RWPE2 (cell line): ENCODE data around the gene RBMX.
"Not testable (repeated sequence)": the region's sequence is repeated elsewhere in the genome, so short reads cannot be mapped to it uniquely, and the experiment has no call there.

Experiments used
- ATAC-seq: fragments of 200-7000 bp; cut with Tn5 transposase; 3 replicates; pipeline ENCODE4 v1.9.1; 2021; ENCODE audit warnings: low read depth
- DNase-seq: peaks from one replicate; pipeline ENCODE4 v3.0.0-alpha.2; 2020; ENCODE audit warnings: low spot score
- H3K27ac ChIP-seq: fragments of 450-650 bp; 2 replicates; pipeline ENCODE4 v1.5.1; 2017; ENCODE audit warnings: mild to moderate bottlenecking; ENCODE audit not compliant: poor library complexity, severe bottlenecking
- H3K27me3 ChIP-seq: fragments of 250-450 bp; sonication (Bioruptor Pico); 2 replicates; pipeline ENCODE4 v1.5.1; 2021; ENCODE audit warnings: mild to moderate bottlenecking, moderate library complexity; ENCODE audit not compliant: insufficient read depth, poor library complexity, severe bottlenecking
- H3K36me3 ChIP-seq: fragments of 250-450 bp; sonication (Bioruptor Pico); 2 replicates; pipeline ENCODE4 v1.5.1; 2020; ENCODE audit warnings: low read depth, mild to moderate bottlenecking, moderate library complexity
- H3K4me1 ChIP-seq: fragments of 250-450 bp; sonication (Bioruptor Pico); 2 replicates; pipeline ENCODE4 v1.5.1; 2021; ENCODE audit warnings: mild to moderate bottlenecking, moderate library complexity; ENCODE audit not compliant: insufficient read depth, poor library complexity, severe bottlenecking
- H3K4me3 ChIP-seq: fragments of 250-450 bp; sonication (Bioruptor Pico); 2 replicates; pipeline ENCODE4 v1.5.1; 2021; ENCODE audit warnings: mild to moderate bottlenecking, moderate library complexity; ENCODE audit not compliant: severe bottlenecking
- H3K9me3 ChIP-seq: fragments of 250-450 bp; sonication (Bioruptor Pico); 2 replicates; pipeline ENCODE4 v1.5.1; 2021; ENCODE audit warnings: mild to moderate bottlenecking, moderate library complexity; ENCODE audit not compliant: severe bottlenecking
- CTCF ChIP-seq: fragments of 450-650 bp; IDR thresholded peaks from one replicate; pipeline ENCODE4 v1.5.1; 2017; ENCODE audit warnings: mild to moderate bottlenecking, moderate library complexity; ENCODE audit not compliant: poor library complexity, severe bottlenecking

The RBMX gene

GRCh38 chrX:136906921-136907510 lies 26.5 kb upstream of the RBMX start:
- Histone ChIP-seq H3K36me3 (no peaks in the 10 kb centered on the region), H3K4me3 (no peak overlapping the region), H3K27ac (no peak overlapping the region), H3K27me3 (no peaks in the 10 kb centered on the region), H3K4me1 (no peaks in the 10 kb centered on the region), H3K9me3 (no peaks in the 10 kb centered on the region)
- DNase-seq (no peak), ATAC-seq (no peak)
- no peak for TF ChIP-seq CTCF

- DNase-seq, ATAC-seq: not testable (repeated sequence)
Measured at GRCh38 chrX:136904067-136904466, 23.5 kb upstream of the RBMX start.

DNA sequence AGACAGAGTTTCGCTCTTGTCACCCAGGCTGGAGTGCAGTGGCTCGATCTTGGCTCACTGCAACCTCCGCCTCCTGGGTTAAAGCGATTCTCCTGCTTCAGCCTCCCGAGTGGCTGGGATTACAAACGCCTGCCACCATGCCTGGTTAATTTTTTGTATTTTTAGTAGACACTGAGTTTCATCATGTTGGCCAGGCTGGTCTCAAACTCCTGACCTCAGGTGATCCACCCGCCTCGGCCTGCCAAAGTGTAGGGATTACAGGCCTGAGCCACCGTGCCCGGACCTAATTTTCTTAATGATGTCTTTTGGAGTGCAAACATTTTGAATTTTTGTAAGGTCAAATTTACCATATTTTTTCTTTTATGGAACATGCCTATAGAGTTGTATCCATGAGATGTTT lies 19.5 kb upstream of the RBMX start:
- H3K27me3 ChIP-seq, H3K27ac ChIP-seq, H3K9me3 ChIP-seq, ATAC-seq, H3K36me3 ChIP-seq, H3K4me3 ChIP-seq, H3K4me1 ChIP-seq, DNase-seq: not testable (repeated sequence)

More at GRCh38 chrX:136904067-136904466, 23.5 kb upstream of the RBMX start:
- not testable (repeated sequence) for H3K27ac ChIP-seq, H3K4me3 ChIP-seq, H3K9me3 ChIP-seq, H3K27me3 ChIP-seq, H3K36me3 ChIP-seq, H3K4me1 ChIP-seq

DNA sequence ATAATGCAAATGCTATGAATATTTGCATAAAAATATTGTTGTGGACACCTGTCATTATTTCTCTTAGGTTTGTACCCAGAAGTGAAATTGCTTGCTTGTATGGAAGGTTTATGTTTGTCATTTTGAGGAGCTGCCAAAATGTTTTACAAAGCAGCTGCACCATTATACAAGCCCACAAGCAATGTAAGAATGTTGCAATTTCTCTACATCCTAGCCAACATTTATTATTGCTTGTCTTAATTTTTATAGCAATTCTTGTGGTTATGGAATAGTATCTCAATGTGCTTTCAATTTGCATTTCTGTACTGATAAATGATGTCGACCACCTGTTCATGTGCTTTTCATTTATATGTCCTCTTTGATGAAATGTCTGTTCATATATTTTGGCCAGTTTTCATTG lies 18.7 kb upstream of the RBMX start:
- H3K4me3 ChIP-seq = no peak overlapping the region
- no peaks in the 10 kb centered on the region for H3K27me3 ChIP-seq
- H3K36me3 ChIP-seq = no peaks in the 10 kb centered on the region
- no peaks in the 10 kb centered on the region for H3K9me3 ChIP-seq
- ATAC-seq = no peak
- TF ChIP-seq CTCF = no peak
- no peaks in the 10 kb centered on the region for H3K4me1 ChIP-seq
- no peak overlapping the region for H3K27ac ChIP-seq
- DNase-seq = no peak

- not testable (repeated sequence) for H3K36me3 ChIP-seq, H3K4me3 ChIP-seq, ATAC-seq, H3K4me1 ChIP-seq, H3K27ac ChIP-seq, DNase-seq, H3K9me3 ChIP-seq, H3K27me3 ChIP-seq
Measured at GRCh38 chrX:136898752-136899151, 18.2 kb upstream of the RBMX start.

DNA sequence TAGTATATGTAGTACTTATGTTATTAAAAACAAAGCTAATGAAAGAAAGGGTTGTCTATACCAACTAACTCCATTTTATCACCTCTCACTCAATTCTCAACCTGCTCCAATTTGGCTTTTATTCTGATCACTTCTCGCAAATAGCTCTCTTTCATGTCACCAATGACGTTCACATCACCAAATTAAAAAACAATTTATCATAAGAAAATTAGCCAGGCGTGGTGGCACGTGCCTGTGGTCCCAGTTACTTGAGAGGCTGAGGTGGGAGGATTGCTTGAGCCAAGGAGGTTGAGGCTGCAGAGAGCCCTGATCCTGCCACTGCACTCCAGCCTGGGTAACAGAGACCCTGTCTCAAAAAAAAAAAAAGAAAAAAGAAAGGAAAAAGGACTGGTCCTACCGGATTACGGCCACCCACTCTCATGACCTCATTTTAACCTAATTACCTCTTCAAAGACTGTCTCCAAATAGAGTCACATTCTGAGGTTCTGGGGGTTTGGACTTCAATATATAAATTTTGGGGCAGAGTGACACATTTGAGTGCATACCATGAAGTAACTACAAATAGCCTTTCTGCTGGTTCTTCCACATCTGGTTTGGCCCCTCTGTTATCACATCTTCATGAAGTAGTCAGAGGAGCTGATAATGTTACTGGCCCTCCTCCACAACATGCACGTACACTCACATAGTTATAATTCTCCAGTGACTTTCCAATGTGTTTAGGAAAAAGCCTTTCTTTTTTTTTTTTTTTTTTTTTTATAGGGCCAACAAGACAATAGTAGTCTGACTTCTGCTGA lies 15.8 kb upstream of the RBMX start:
- no peaks in the 10 kb centered on the region for H3K36me3 ChIP-seq
- no peak overlapping the region for H3K4me3 ChIP-seq
- no peak for TF ChIP-seq CTCF
- no peaks in the 10 kb centered on the region for H3K27me3 ChIP-seq
- no peak overlapping the region for H3K27ac ChIP-seq
- no peak for ATAC-seq
- DNase-seq = no peak
- no peaks in the 10 kb centered on the region for H3K9me3 ChIP-seq
- H3K4me1 ChIP-seq = no peaks in the 10 kb centered on the region
